Forelimb muscle (tissue), 1 donor: Measurements from ENCODE around the gene GTF2H1. TPM values are rescaled to one million over a fixed set of nuclear protein-coding genes. Genes with fewer than 3 reads are reported as not detected.
"Not testable (repeated sequence)": the region's sequence is repeated elsewhere in the genome, so short reads cannot be mapped to it uniquely, and the experiment has no call there.

Experiments used
- DNase-seq: peaks from one replicate; pipeline ENCODE4 v3.0.0-alpha.2; 2013; ENCODE audit warnings: low read depth
- polyA plus RNA-seq: library from polyadenylated mRNA; unstranded; fragments of 120-200 nt; gene quantifications from one replicate; pipeline ENCODE4 v1.2.1, GENCODE V29; 2013; ENCODE audit not compliant: insufficient read length

Gene GTF2H1
- polyA plus RNA-seq, 1 donor, result 35.7 TPM

GRCh38 chr11:18375941-18376340 is 53.6 kb downstream of the GTF2H1 start:
- DNase-seq, result no peak

GRCh38 chr11:18379201-18379600 is 56.8 kb downstream of the GTF2H1 start:
- DNase-seq, result no peak

GRCh38 chr11:18383388-18384156 is 61.2 kb downstream of the GTF2H1 start:
- DNase-seq, result no peak

- no peak for DNase-seq
Measured at GRCh38 chr11:18384157-18384641, 61.8 kb downstream of the GTF2H1 start.

GRCh38 chr11:18390088-18390487 is 67.7 kb downstream of the GTF2H1 start:
- no peak for DNase-seq

- no peak for DNase-seq
Measured at GRCh38 chr11:18392434-18393321, 70.3 kb downstream of the GTF2H1 start.

- no peak for DNase-seq
Measured at GRCh38 chr11:18393581-18394274, 71.4 kb downstream of the GTF2H1 start.

GRCh38 chr11:18394275-18394927 is 72.0 kb downstream of the GTF2H1 start, which contains the start of gene LDHA:
Gene LDHA, plus strand, starts transcription at chr11:18394563. Its CDS starts 2,280 bp downstream, at chr11:18396843.
- peak; percentile 36 for DNase-seq

- DNase-seq, result no peak
Measured at GRCh38 chr11:18394928-18395734, 72.8 kb downstream of the GTF2H1 start.

- peak; percentile 97 for DNase-seq
Measured at GRCh38 chr11:18395735-18396504, 73.6 kb downstream of the GTF2H1 start.

- no peak for DNase-seq
Measured at GRCh38 chr11:18397921-18398320, 75.6 kb downstream of the GTF2H1 start.

- DNase-seq, result not testable (repeated sequence)
Measured at GRCh38 chr11:18401077-18401476, 78.7 kb downstream of the GTF2H1 start.

- no peak for DNase-seq
Measured at GRCh38 chr11:18404062-18404461, 81.7 kb downstream of the GTF2H1 start.

- not testable (repeated sequence) for DNase-seq
Measured at GRCh38 chr11:18407400-18407799, 85.0 kb downstream of the GTF2H1 start.

GRCh38 chr11:18408558-18409291 is 86.4 kb downstream of the GTF2H1 start:
- DNase-seq, result no peak

GRCh38 chr11:18416459-18416858 is 94.1 kb downstream of the GTF2H1 start:
- DNase-seq, result no peak
